ENCODE measurements around the gene S100A7A. TPM values are rescaled to one million over a fixed set of nuclear protein-coding genes. Genes with fewer than 3 reads are reported as not detected.
"Not testable (repeated sequence)": the region's sequence is repeated elsewhere in the genome, so short reads cannot be mapped to it uniquely, and the experiment has no call there.

S100A7A gene
- total RNA-seq, 1 experiment from 2014 or later, result not detected

DNA sequence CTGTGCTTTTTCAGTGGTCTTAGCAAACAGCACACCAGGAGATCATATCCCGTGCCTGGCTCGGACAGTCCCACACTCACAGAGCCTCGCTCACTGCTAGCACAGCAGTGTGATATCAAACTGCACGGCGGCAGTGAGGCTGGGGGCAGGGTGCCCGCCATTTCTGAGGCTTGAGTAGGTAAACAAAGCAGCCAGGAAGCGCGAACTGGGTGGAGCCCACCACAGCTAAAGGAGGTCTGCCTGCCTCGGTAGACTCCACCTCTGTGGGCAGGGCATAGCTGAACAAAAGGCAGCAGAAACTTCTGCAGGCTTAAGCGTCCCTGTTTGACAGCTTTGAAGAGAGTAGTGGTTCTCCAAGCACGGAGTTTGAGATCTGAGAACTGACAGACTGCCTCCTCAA, 9.0 kb upstream of the S100A7A start:
- H3K27ac Mint-ChIP-seq (ENCODE audit: unreplicated experiment); intact Hi-C loops (cut with micrococcal nuclease; ENCODE audit: unreplicated experiment); H3K4me1 Mint-ChIP-seq (ENCODE audit: low read depth, unreplicated experiment); POLR2A ChIA-PET; H3K27me3 ChIP-seq (replicated peaks; ENCODE audit: control insufficient read depth, insufficient read depth, low read length); H3K4me3 ChIP-seq (ENCODE audit: low read depth, low read length); BruUV-seq (replicated peaks); DNase-seq; H3K9me3 Mint-ChIP-seq (ENCODE audit: unreplicated experiment); H3K9me3 ChIP-seq; H3K36me3 ChIP-seq (ENCODE audit: control insufficient read depth, insufficient read depth, low read length); H3K4me1 ChIP-seq; H3K36me3 Mint-ChIP-seq (ENCODE audit: insufficient read depth, unreplicated experiment); CTCF ChIA-PET; H3K4me3 Mint-ChIP-seq (ENCODE audit: unreplicated experiment): not testable (repeated sequence)
- H3K27me3 Mint-ChIP-seq (ENCODE audit: insufficient read depth, unreplicated experiment), result peaks cover 25% of the 10 kb centered on the region

DNA sequence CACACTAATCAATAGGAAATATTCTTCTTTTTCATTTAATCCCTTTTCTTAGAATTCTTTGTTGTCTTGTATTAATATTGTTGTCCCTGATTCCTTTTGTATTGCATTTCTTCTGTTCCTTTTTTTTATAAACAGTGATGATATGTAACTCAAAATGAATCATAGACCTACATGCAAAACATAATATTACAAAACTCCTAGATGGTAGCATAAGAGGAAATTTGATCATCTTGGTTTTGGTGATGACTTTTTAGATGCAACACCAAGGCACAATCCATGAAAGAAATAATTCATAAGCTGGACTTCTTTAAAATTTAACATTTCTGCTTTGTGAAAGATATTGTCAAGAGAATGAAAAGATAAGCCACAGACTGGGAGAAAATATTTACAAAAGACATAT, 2.4 kb upstream of the S100A7A start:
- H3K27ac Mint-ChIP-seq (ENCODE audit: unreplicated experiment); H3K9me3 Mint-ChIP-seq (ENCODE audit: unreplicated experiment); H3K4me3 ChIP-seq (ENCODE audit: low read depth, low read length); H3K27me3 ChIP-seq (replicated peaks; ENCODE audit: control insufficient read depth, insufficient read depth, low read length); CTCF ChIA-PET; H3K36me3 Mint-ChIP-seq (ENCODE audit: insufficient read depth, unreplicated experiment); H3K4me1 ChIP-seq; H3K4me1 Mint-ChIP-seq (ENCODE audit: low read depth, unreplicated experiment); H3K4me3 Mint-ChIP-seq (ENCODE audit: unreplicated experiment); BruUV-seq (replicated peaks); intact Hi-C loops (cut with micrococcal nuclease; ENCODE audit: unreplicated experiment); DNase-seq; POLR2A ChIA-PET; H3K36me3 ChIP-seq (ENCODE audit: control insufficient read depth, insufficient read depth, low read length); H3K9me3 ChIP-seq: not testable (repeated sequence)
- H3K27me3 Mint-ChIP-seq (ENCODE audit: insufficient read depth, unreplicated experiment), result peaks cover 13% of the 10 kb centered on the region

GRCh38 chr1:153417136-153417888, 992 bp downstream of the S100A7A start:
- Mint-ChIP-seq H3K4me3 (ENCODE audit: unreplicated experiment) (no peak overlapping the region), H3K4me1 (ENCODE audit: low read depth, unreplicated experiment) (no peaks in the 10 kb centered on the region), H3K9me3 (ENCODE audit: unreplicated experiment) (no peaks in the 10 kb centered on the region), H3K36me3 (ENCODE audit: insufficient read depth, unreplicated experiment) (no peaks in the 10 kb centered on the region), H3K27me3 (ENCODE audit: insufficient read depth, unreplicated experiment) (peaks cover 21% of the 10 kb centered on the region), H3K27ac (ENCODE audit: unreplicated experiment) (no peak overlapping the region)
- Histone ChIP-seq H3K4me3 (ENCODE audit: low read depth, low read length) (no peak overlapping the region), H3K9me3 (0 out of 2 replicates have a peak, but pooled peaks cover 3% of the 10 kb centered on the region), H3K36me3 (ENCODE audit: control insufficient read depth, insufficient read depth, low read length) (no peaks in the 10 kb centered on the region), H3K4me1 (no peaks in the 10 kb centered on the region), H3K27me3 (replicated peaks; ENCODE audit: control insufficient read depth, insufficient read depth, low read length) (no peaks in the 10 kb centered on the region; the same call in 1 of the 2 replicates)
- intact Hi-C loops (cut with micrococcal nuclease; ENCODE audit: unreplicated experiment), result no loop called here
- TF ChIP-seq, protein P1, sequence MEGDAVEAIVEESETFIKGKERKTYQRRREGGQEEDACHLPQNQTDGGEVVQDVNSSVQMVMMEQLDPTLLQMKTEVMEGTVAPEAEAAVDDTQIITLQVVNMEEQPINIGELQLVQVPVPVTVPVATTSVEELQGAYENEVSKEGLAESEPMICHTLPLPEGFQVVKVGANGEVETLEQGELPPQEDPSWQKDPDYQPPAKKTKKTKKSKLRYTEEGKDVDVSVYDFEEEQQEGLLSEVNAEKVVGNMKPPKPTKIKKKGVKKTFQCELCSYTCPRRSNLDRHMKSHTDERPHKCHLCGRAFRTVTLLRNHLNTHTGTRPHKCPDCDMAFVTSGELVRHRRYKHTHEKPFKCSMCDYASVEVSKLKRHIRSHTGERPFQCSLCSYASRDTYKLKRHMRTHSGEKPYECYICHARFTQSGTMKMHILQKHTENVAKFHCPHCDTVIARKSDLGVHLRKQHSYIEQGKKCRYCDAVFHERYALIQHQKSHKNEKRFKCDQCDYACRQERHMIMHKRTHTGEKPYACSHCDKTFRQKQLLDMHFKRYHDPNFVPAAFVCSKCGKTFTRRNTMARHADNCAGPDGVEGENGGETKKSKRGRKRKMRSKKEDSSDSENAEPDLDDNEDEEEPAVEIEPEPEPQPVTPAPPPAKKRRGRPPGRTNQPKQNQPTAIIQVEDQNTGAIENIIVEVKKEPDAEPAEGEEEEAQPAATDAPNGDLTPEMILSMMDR (IDR thresholded peaks at IDR 0.05; ENCODE audit: insufficient read depth in 1 of 2, low read depth in 1 of 2, low read length in 1 of 2, severe bottlenecking in 1 of 2, unreplicated experiment in 1 of 2), result no peak
- ChIA-PET CTCF (interaction anchor here (0.6 kb wide), 1 partner anchor 117 kb away, joined by 3 read pairs; no protein-coding TSS in a partner anchor), POLR2A (no interaction called here)
- DNase-seq, result no peak
- BruUV-seq (replicated peaks), result no TSS peak

- H3K36me3 Mint-ChIP-seq (ENCODE audit: insufficient read depth, unreplicated experiment); intact Hi-C loops (cut with micrococcal nuclease; ENCODE audit: unreplicated experiment); H3K36me3 ChIP-seq (ENCODE audit: control insufficient read depth, insufficient read depth, low read length); BruUV-seq (replicated peaks); H3K4me3 Mint-ChIP-seq (ENCODE audit: unreplicated experiment); H3K4me3 ChIP-seq (ENCODE audit: low read depth, low read length); H3K9me3 ChIP-seq; H3K9me3 Mint-ChIP-seq (ENCODE audit: unreplicated experiment); DNase-seq; H3K4me1 ChIP-seq; H3K27me3 ChIP-seq (replicated peaks; ENCODE audit: control insufficient read depth, insufficient read depth, low read length); CTCF ChIA-PET; H3K27ac Mint-ChIP-seq (ENCODE audit: unreplicated experiment); H3K4me1 Mint-ChIP-seq (ENCODE audit: low read depth, unreplicated experiment); POLR2A ChIA-PET: not testable (repeated sequence)
- H3K27me3 Mint-ChIP-seq (ENCODE audit: insufficient read depth, unreplicated experiment), result peaks cover 21% of the 10 kb centered on the region
These were observed 2.6 kb downstream of the S100A7A start for GRCh38 chr1:153418758-153419435.

- peaks cover 21% of the 10 kb centered on the region for H3K27me3 Mint-ChIP-seq (ENCODE audit: insufficient read depth, unreplicated experiment)
- BruUV-seq (replicated peaks); H3K27ac Mint-ChIP-seq (ENCODE audit: unreplicated experiment); H3K36me3 Mint-ChIP-seq (ENCODE audit: insufficient read depth, unreplicated experiment); H3K27me3 ChIP-seq (replicated peaks; ENCODE audit: control insufficient read depth, insufficient read depth, low read length); H3K9me3 ChIP-seq; CTCF ChIA-PET; H3K4me3 Mint-ChIP-seq (ENCODE audit: unreplicated experiment); H3K36me3 ChIP-seq (ENCODE audit: control insufficient read depth, insufficient read depth, low read length); H3K9me3 Mint-ChIP-seq (ENCODE audit: unreplicated experiment); POLR2A ChIA-PET; intact Hi-C loops (cut with micrococcal nuclease; ENCODE audit: unreplicated experiment); DNase-seq; H3K4me1 Mint-ChIP-seq (ENCODE audit: low read depth, unreplicated experiment); H3K4me3 ChIP-seq (ENCODE audit: low read depth, low read length); H3K4me1 ChIP-seq: not testable (repeated sequence)
These were observed 3.1 kb downstream of the S100A7A start for GRCh38 chr1:153419436-153419793.
